Skeletal muscle cell (primary cell): ENCODE results near the gene FHL5.
"Not testable (repeated sequence)": the region's sequence is repeated elsewhere in the genome, so short reads cannot be mapped to it uniquely, and the experiment has no call there.

Source experiments
- DNase-seq: peaks from one replicate; pipeline ENCODE4 v3.0.0-alpha.2; 2010; ENCODE audit warnings: low read depth
- H3K4me3 ChIP-seq: 2 replicates; pipeline ENCODE4 v1.5.1; 2011; ENCODE audit warnings: low read depth, mild to moderate bottlenecking, control low read depth, low read length, moderate library complexity

Gene FHL5

GRCh38 chr6:96562886-96563285 lies at the start of gene FHL5:
TSS of gene FHL5 (plus strand) at chr6:96563128. CDS start at chr6:96603614, 40,486 bp downstream.
- H3K4me3 ChIP-seq = no peak within 1 kb of the TSS
- DNase-seq = no peak

GRCh38 chr6:96520171-96521115 lies 42.5 kb upstream of the FHL5 start:
- peak overlapping the region; percentile 61 for H3K4me3 ChIP-seq
- no peak for DNase-seq

DNA sequence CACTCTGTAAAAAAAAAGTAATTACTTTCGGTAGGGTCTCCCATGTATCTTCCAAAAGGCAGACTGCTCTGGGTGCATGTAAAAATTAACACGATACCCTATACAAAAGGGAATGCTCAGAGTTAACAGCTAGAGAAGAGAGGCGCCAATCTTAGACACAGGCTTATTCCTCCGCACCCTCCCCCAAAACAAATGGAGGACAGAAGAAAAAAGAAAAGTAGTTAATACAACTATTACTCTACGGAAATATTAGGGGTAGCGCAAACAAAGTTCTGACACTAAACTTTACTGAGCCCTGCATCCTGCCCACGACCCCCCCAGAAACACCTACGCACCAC lies 41.7 kb upstream of the FHL5 start:
- DNase-seq = no peak
- peak overlapping the region; percentile 61 for H3K4me3 ChIP-seq

DNA sequence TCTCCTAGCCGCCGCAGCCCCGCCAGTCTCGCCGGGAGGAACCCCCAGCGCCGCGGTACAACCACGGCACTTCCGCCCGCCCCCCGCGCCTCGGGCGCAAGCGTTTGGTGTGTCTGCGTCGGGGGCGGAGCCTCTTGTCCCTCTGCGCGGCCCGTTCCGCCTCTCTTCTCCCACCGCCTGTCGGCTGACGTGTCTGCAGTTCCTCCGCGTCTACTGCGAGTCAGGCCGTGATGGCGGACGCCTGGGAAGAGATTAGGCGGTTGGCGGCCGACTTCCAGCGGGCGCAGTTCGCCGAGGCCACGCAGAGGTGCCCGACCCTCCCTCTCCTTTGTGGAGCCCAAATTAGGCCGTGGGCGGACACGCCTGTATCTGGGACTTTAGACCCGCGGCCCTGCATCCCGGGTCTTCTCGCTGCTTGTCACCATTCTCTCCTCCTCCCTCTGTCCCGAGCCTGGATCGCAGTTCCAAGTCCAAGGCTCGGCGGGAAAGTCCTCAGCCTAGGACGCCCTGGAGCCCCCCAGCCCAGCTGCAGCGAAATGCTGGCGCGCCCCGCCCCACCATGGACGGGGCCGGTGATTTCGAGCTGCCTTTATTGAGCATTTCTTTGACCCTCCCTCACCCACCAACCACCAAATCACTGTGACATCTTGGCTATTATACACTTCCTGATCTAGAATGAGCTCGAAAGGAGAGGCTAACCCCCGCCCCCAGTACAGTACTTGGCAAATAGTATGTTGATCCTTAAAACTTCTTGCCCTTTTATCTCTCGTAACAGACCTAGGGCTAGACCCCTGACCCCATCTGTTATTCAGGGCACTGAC lies 41.1 kb upstream of the FHL5 start, which contains the start of gene UFL1:
TSS of gene UFL1 (plus strand) at position 163 of the 821 bp plus-strand sequence. CDS start at position 231, 68 bp downstream.
- H3K4me3 ChIP-seq = peak within 1 kb of the TSS; percentile 61
- DNase-seq = peak; percentile 73

- DNase-seq = no peak
- H3K4me3 ChIP-seq = peak overlapping the region; percentile 61
These were observed 40.4 kb upstream of the FHL5 start for GRCh38 chr6:96522465-96523009.

GRCh38 chr6:96528193-96528592 lies 34.7 kb upstream of the FHL5 start:
- no peak for DNase-seq
- no peak overlapping the region for H3K4me3 ChIP-seq

GRCh38 chr6:96532399-96532798 lies 30.5 kb upstream of the FHL5 start:
- no peak overlapping the region for H3K4me3 ChIP-seq
- DNase-seq = no peak

GRCh38 chr6:96537726-96538125 lies 25.2 kb upstream of the FHL5 start:
- no peak overlapping the region for H3K4me3 ChIP-seq
- no peak for DNase-seq

- no peak for DNase-seq
These were observed 20.2 kb upstream of the FHL5 start for GRCh38 chr6:96542702-96543101.

DNA sequence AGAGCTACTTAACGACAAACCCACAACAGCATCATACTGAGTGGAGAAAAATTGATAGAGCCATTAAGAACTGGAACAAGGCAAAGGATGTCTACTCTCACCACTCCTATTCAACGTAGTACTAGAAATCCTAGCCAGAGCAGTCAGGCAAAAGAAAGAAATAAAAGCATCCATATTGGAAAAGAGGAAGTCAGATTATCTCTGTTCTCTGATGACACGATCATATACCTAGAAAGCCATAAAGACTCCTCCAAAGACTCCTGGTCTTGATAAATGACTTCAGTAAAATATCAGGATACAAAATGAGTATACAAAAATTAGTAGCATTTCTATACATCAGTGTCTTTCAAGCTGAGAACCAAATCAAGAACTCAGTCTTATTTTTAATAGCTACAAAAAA lies 17.0 kb upstream of the FHL5 start:
- DNase-seq = no peak
- H3K4me3 ChIP-seq = no peak overlapping the region

More at GRCh38 chr6:96542702-96543101, 20.2 kb upstream of the FHL5 start:
- H3K4me3 ChIP-seq = no peak overlapping the region

DNA sequence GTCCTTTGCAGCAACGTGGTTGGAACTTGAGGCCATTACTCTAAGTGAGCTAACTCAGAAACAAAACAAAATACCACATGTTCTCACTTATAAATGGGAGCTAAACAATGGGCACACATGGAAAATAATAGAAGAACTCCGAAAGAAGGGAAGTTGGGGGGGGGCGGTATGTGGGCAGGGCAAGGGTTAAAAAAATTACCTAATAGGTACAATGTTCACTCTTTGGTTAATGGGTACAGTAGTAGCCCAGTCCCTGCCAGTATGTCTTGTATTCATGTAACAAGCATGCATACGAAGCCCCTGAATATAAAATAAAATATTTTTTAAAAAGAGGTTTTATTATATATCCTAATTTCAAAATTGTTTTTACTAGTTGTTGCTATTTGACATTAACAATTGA lies 15.3 kb upstream of the FHL5 start:
- DNase-seq = no peak
- no peak overlapping the region for H3K4me3 ChIP-seq

DNA sequence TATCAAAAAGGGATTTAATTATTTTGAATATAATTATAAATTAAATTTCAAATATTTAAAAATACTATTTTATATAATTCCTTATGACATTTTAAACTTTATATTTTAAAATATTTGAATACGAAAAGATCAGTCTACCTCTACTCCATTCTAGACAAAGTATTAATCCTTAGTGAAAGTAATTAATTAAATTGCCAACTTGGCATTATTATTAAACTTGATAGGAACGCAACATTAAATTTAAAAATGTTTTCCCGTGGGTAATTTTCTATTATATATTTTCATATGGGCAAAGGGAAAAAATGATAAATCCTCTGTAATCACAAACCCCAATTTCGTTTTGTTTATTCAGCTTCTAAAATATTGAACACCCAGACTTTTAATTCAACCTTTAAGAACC lies 8.4 kb upstream of the FHL5 start:
- DNase-seq = no peak
- H3K4me3 ChIP-seq = no peak overlapping the region

GRCh38 chr6:96559740-96560139 lies 3.2 kb upstream of the FHL5 start:
- H3K4me3 ChIP-seq, DNase-seq: not testable (repeated sequence)

DNA sequence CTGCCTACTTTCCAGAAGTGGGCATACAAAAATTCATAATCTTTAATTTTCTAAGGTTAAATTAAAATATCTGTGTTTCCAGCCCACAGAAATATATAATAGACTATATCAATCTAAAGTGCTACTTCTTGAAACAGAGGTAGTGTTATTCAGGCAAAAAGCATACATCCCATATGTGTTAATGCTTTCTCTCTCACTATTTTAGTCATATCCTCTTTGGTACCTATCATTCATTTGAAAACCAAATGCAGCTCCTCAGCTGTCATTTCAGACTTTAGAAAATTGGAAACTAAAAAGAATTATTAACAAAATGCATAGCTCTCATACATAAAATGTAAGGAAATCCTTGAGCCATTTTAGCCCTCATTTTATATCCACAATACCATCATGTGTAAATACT lies 925 bp downstream of the FHL5 start:
- DNase-seq = no peak
- no peak overlapping the region for H3K4me3 ChIP-seq

DNA sequence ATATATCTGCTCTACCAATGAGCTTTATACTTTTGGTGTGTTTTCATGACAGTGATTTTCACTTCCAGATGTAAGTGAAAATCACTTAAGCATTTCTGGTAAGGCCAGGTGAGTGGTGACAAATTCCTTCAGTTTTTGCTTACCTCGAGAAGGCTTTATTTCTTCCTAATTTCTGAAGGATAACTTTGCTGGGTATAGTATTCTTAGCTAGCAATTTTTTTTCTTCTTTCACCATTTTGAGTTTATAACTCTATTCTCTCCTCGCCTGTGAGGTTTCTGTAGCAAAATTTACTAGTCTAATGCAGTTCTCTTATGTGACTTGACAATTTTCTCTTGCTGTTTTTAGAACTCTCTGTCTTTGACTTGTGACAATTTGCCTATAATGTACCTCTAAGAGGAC lies 7.1 kb downstream of the FHL5 start:
- no peak for DNase-seq
- no peak overlapping the region for H3K4me3 ChIP-seq

- H3K4me3 ChIP-seq = no peak overlapping the region
- DNase-seq = no peak
These were observed 8.6 kb downstream of the FHL5 start for GRCh38 chr6:96571551-96571950.

DNA sequence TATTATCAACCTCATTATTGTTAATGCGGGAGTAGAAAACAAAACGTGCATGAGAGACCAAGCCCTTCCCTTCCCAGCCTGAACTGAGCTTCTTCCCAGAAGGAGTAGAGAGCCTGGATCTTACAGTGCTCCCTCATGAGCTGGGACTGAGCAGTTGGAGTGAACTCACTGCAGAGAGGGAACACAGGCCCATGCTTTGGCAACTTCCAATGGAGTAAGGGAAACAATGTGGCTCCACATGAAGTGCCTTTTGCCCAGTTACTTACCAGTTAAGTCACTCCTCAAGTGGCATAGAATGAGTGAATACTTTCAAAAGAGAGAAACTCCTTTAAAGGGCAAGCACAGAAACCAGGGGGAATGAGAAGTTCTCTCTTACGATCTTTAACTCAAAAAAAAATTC lies 12.4 kb downstream of the FHL5 start:
- no peak for DNase-seq
- H3K4me3 ChIP-seq = no peak overlapping the region

DNA sequence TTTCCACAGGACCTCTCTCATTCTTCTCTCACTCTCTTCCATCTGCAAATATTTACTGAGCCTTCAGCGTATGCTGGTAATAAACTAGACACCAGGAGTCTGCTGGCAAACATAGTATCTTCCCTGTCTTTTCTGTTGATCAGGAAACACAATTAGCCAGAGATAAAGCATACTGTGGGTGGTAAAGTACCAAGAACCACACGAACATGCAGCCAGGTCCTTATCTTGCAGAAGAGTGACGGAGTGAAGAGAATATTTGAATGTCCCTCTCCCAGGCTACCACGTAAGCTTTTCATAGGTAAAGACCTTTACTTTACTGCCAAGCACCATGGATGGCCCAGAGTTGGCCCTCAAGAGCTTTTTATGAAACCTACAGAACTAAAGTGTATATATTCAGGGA lies 13.3 kb downstream of the FHL5 start:
- H3K4me3 ChIP-seq = no peak overlapping the region
- DNase-seq = no peak

DNA sequence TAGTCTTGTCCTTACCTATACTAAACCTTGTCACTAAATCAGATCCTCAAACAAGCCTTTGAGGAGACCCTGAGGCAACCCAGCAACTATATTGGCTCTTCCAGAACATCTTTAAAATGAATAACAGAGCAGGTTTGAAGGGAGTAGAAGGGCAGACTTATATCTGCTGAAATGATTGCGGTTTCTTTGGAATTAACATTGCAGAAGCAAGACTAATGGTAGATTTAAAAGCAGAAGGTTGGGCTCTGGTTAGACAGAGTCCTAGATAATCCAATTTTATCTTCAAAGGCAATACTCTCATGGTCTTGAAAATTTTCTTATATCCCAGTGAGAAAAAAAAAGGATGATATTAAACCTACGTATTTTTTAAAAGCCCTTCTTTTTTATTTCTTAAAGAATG lies 19.1 kb downstream of the FHL5 start:
- no peak for DNase-seq

DNA sequence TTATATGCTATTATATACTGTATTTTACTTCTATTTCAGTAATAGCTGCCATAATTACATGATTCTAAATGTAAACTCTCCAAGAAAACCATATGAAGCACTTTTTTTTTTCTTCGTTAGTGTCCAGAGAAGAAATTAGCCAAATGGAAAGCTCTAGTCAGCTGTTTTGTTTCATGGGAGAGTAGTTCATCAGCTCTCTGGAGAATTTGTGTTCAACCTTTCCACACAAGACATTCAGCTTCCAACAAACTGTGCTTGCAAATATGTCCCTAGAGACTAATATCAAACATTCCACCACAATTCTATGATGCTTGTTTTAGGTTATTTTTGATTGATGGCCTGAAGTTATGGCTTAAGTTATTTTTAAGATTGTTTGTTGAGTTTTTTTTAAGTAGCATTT lies 19.5 kb downstream of the FHL5 start:
- no peak for DNase-seq
- H3K4me3 ChIP-seq = no peak overlapping the region

More for the DNA sequence above, 19.1 kb downstream of the FHL5 start:
- no peak overlapping the region for H3K4me3 ChIP-seq
